Parathyroid adenoma (tissue), 2 donors: ENCODE measurements around the gene FAM210B.

Experiments
- H2AFZ ChIP-seq: fragments of 300-600 bp; sonication (generic); one replicate; pipeline ENCODE4 v1.7.0; 2017; ENCODE audit warnings: antibody characterized with exemption, mild to moderate bottlenecking
- H3K27ac ChIP-seq: fragments of 300-600 bp; sonication (generic); one replicate; pipeline ENCODE4 v1.7.0; 2017
- H3K27me3 ChIP-seq: fragments of 300-600 bp; sonication (generic); one replicate; pipeline ENCODE4 v1.7.0; 2017; ENCODE audit warnings: low read length; ENCODE audit not compliant: control insufficient read depth, insufficient read depth
- H3K36me3 ChIP-seq: fragments of 300-600 bp; sonication (generic); one replicate; pipeline ENCODE4 v1.7.0; 2017; ENCODE audit warnings: low read length; ENCODE audit not compliant: control insufficient read depth, insufficient read depth
- H3K4me1 ChIP-seq: fragments of 300-600 bp; sonication (generic); one replicate; pipeline ENCODE4 v1.7.0; 2017; ENCODE audit warnings: control low read depth
- H3K4me2 ChIP-seq: fragments of 300-600 bp; sonication (generic); one replicate; pipeline ENCODE4 v1.7.0; 2017; ENCODE audit warnings: low read length
- H3K4me3 ChIP-seq: fragments of 300-600 bp; sonication (generic); one replicate; pipeline ENCODE4 v1.7.0; 2017; ENCODE audit warnings: low read depth, low read length
- H3K79me2 ChIP-seq: fragments of 300-600 bp; sonication (generic); one replicate; pipeline ENCODE4 v1.7.0; 2017; ENCODE audit warnings: control low read depth
- H3K9ac ChIP-seq: fragments of 300-600 bp; sonication (generic); one replicate; pipeline ENCODE4 v1.7.0; 2017; ENCODE audit warnings: mild to moderate bottlenecking
- H3K9me3 ChIP-seq: fragments of 300-600 bp; sonication (generic); one replicate; pipeline ENCODE4 v1.7.0; 2017; ENCODE audit warnings: low read length; ENCODE audit not compliant: control insufficient read depth
- CTCF ChIP-seq: fragments of 300-600 bp; sonication (generic); IDR thresholded peaks from one replicate; pipeline ENCODE4 v1.7.0; 2017; ENCODE audit warnings: antibody characterized with exemption, mild to moderate bottlenecking
- donor health status: primary hyperparathyroidism.

FAM210B gene

GRCh38 chr20:56381501-56381900 lies 22.7 kb downstream of the FAM210B start:
- Histone ChIP-seq H3K79me2 (no peaks in the 10 kb centered on the region), H3K36me3 (no peaks in the 10 kb centered on the region), H3K27ac (no peak overlapping the region), H3K4me3 (no peak overlapping the region), H3K4me1 (no peaks in the 10 kb centered on the region), H3K4me2 (no peak overlapping the region), H2AFZ (no peak overlapping the region), H3K9me3 (no peaks in the 10 kb centered on the region), H3K27me3 (no peaks in the 10 kb centered on the region), H3K9ac (no peak overlapping the region)
- no peak for TF ChIP-seq CTCF

GRCh38 chr20:56382696-56383095 lies 23.9 kb downstream of the FAM210B start:
- TF ChIP-seq CTCF, result no peak

GRCh38 chr20:56383334-56383733 lies 24.6 kb downstream of the FAM210B start:
- Histone ChIP-seq H3K36me3 (no peaks in the 10 kb centered on the region), H3K79me2 (no peaks in the 10 kb centered on the region), H2AFZ (no peak overlapping the region), H3K4me3 (no peak overlapping the region), H3K4me1 (no peaks in the 10 kb centered on the region), H3K9me3 (no peaks in the 10 kb centered on the region), H3K27ac (no peak overlapping the region), H3K27me3 (no peaks in the 10 kb centered on the region), H3K4me2 (no peak overlapping the region), H3K9ac (no peak overlapping the region)
- no peak for TF ChIP-seq CTCF

More at GRCh38 chr20:56382696-56383095, 23.9 kb downstream of the FAM210B start:
- no peak overlapping the region for H2AFZ ChIP-seq
- H3K4me3 ChIP-seq, result no peak overlapping the region
- H3K9ac ChIP-seq, result no peak overlapping the region
- no peaks in the 10 kb centered on the region for H3K9me3 ChIP-seq
- no peaks in the 10 kb centered on the region for H3K4me1 ChIP-seq
- H3K27ac ChIP-seq, result no peak overlapping the region
- no peak overlapping the region for H3K4me2 ChIP-seq
- H3K79me2 ChIP-seq, result no peaks in the 10 kb centered on the region
- H3K36me3 ChIP-seq, result no peaks in the 10 kb centered on the region
- H3K27me3 ChIP-seq, result no peaks in the 10 kb centered on the region

- no peak overlapping the region for H3K9ac ChIP-seq
- no peaks in the 10 kb centered on the region for H3K27me3 ChIP-seq
- no peaks in the 10 kb centered on the region for H3K79me2 ChIP-seq
- no peaks in the 10 kb centered on the region for H3K4me1 ChIP-seq
- H3K4me3 ChIP-seq, result no peak overlapping the region
- TF ChIP-seq CTCF, result no peak
- no peaks in the 10 kb centered on the region for H3K36me3 ChIP-seq
- no peak overlapping the region for H3K27ac ChIP-seq
- H3K4me2 ChIP-seq, result no peak overlapping the region
- no peaks in the 10 kb centered on the region for H3K9me3 ChIP-seq
- H2AFZ ChIP-seq, result no peak overlapping the region
Observed at GRCh38 chr20:56385130-56385529, 26.4 kb downstream of the FAM210B start.

GRCh38 chr20:56386219-56386618 lies 27.4 kb downstream of the FAM210B start:
- no peak overlapping the region for H3K4me3 ChIP-seq
- H3K9ac ChIP-seq, result no peak overlapping the region
- no peaks in the 10 kb centered on the region for H3K4me1 ChIP-seq
- no peak overlapping the region for H2AFZ ChIP-seq
- H3K9me3 ChIP-seq, result no peaks in the 10 kb centered on the region
- H3K27ac ChIP-seq, result no peak overlapping the region
- H3K27me3 ChIP-seq, result no peaks in the 10 kb centered on the region
- H3K36me3 ChIP-seq, result no peaks in the 10 kb centered on the region
- peak overlapping the region; percentile 16 for H3K4me2 ChIP-seq
- no peaks in the 10 kb centered on the region for H3K79me2 ChIP-seq
- TF ChIP-seq CTCF, result no peak
